HG03565 (cell line): ENCODE data around the gene DRAM2.
"Not testable (repeated sequence)": the region's sequence is repeated elsewhere in the genome, so short reads cannot be mapped to it uniquely, and the experiment has no call there.

ENCODE experiments used
- ATAC-seq: cut with Tn5 transposase; IDR thresholded peaks from one replicate; pipeline ENCODE4 v1.9.1; 2021; ENCODE audit warnings: mild to moderate bottlenecking, moderate library complexity; ENCODE audit not compliant: unreplicated experiment

The DRAM2 gene

DNA sequence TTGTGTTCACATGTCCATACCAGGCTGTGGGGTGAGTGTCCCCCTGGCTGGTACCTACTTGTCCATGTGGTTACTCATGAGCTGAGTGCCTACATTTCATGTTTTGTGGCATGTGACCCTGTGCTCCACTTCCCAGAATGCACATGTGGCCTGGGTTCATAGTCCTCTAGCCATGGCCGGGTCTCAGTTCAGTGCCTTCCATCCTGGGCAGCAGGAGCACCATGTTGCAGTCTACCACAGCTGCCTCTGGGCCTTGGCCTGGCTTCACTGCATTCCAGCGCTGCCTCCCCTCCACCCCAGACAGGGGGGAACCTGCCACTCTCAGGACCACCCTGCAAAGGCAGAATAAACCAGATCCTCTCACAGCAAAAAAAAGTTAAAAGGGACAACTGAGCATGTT lies 5.6 kb upstream of the DRAM2 start:
- ATAC-seq = no peak

DNA sequence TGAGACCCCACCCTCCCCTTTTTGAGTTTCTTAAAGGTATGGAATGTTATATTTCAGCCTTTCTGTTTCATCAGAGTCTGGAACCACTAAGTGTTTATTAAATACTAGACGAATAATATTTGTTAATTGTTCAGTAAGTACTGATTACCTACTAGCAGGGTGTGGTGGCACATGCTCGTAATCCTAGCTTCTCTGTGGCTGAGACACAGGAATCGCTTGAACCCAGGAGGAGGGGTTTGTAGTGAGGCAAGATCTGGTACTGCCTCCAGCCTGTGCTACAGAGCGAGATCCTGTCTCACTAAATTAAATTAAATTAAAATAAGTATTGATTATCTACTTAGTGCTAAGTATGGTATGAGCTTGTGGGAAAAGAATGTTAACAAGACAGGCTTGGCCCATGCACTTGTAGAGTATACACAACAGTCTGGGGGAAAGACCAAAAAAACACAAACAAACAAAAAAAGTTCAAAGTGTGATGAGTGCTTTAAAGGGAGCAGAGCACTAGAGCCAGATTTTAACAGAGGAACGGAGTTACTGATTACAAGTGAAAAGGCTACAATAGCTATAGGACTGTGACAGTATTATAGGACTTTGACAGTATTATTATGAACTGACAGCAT lies 2.6 kb upstream of the DRAM2 start:
- no peak for ATAC-seq

DNA sequence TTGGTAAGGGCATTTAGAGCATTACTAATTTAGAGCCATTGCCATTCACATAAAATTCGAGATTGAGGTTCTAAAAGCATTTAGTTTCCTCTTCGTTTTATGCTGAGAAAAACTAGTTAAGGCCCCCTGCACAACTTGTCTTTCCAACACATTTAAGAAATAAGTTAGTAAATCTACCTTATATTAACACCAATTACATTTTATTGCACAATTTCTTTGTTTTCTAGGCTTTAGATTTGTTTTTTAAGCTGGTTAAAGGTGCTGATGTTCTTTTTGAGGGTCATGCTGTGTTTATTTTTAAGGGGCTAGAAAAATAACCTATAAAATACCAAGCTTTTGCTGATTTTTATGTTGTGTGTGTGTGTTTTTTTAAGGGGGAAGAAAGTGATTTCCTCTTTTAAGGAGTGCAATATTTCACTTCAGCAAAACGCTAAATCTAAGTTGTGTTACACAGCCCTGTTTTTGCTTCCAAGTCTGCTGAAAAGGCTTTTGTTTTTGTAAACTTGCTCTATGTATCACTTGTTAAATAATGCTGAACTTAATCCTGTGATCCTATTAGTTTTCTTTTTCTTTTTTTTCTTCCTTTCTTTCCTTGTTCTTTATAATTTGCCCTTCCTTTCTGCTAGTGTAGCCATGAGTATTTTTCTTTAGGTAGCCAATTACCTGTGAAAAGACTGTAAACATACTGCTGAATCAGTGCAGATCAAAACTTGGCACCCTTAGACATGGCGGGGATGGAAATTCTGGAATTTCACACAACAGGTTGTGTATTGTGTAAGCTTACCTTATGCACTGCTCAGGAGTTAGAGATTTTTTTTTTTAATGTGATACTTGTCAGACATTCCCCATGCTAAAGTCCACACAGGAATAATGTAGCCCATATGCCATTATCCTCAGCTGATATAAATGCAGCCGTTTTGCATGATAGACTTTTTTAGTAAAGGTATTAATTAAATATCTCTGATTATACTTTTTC lies 1.6 kb upstream of the DRAM2 start:
- ATAC-seq = no peak

DNA sequence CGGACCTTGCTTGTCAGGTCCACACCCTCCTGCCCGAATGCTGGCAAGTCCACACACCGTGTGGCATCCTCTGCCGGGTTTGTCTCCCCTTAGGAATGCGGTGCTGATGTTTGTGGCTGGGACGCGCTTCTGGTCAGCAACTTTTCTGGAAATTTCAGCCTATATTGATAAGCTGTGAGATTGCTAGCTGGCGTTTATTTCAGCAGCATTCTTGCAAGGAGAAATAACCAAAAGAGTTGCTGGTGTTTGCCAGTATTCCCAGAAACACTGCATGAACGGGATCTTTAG lies 731 bp upstream of the DRAM2 start:
- ATAC-seq = no peak

DNA sequence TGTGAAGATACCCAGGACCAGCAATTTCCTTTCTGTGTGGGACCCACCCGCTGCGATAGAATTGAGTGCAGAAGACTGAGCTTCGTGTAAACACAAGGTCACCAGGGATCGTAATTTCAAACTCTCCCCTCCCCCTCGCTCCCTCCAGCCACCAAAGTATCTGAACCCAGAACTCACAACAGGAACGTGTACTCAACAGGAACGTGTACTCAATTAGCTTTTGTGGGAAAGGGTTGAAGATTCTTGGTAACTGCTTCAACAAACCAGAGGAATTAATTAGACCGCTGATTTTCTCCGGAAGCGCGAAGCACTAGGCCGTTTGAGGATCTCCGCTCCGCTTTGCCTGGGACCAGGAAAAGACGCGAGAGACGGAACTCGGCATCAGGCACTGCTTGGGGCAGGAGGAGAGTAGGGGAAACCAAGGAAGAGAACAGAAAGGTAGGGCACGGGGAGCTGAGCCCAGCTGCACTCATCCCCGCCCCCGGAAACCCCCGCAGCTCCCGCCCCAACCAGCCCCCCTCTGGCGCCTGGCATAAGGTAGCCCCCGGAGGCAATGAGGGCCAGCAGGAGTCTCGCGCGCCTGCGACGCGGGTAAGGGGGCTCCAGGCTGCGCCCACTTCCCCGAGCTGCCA lies 453 bp downstream of the DRAM2 start:
- ATAC-seq = no peak

DNA sequence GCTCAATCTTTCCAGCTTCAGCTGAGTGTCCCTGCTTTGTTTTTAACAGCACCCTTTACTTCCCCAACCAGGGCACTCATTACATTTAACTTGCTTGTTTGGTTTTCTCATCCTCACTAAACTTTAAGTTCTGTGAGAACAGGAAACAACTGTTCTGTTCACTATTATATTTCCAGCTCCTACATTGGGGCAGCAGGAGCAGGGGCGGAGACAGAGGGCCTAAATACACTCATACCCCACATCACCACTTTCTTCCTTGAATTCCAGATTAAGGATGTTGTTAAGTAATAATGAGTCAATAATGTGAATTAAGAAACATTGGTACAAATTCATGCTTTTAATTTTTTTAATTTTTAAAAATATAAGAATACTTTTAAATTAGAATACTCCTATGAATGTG lies 6.0 kb downstream of the DRAM2 start:
- no peak for ATAC-seq

DNA sequence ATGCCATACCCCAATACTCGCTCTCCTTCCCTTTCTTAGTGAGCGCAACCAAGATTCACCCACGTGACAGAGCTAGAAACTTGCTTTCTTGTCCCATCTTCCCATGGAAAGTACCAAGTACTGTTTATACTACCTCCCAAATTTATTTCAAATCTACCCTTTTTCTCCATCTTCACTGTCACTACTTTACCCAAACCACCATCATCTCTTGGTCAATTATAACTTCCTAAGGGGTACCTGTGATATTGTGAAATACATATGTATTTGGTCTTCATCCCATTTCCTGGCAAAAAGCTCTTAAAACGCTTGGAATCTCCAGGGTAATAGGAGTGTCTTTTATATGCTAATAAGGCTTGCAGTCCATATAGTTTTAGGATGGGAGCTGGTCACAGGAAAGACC lies 8.2 kb downstream of the DRAM2 start:
- ATAC-seq = no peak

DNA sequence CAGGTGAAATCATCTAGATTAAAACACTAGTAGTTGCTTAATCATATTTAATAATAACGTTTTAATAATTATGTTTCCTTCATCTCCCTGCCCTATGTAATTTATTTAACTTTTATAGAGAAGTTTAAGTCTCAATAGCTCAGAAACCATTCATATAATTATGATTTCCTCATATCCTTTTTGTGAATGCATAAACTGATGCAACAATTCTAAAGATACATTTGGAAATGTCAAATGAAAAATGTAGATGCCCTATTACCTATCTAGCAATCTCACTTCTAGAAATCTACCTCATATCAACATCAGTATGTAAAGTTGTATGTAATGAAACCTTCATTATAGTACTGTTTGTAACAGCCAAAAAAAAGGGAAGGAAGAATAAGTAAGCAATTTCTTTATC lies 10.5 kb downstream of the DRAM2 start:
- no peak for ATAC-seq

DNA sequence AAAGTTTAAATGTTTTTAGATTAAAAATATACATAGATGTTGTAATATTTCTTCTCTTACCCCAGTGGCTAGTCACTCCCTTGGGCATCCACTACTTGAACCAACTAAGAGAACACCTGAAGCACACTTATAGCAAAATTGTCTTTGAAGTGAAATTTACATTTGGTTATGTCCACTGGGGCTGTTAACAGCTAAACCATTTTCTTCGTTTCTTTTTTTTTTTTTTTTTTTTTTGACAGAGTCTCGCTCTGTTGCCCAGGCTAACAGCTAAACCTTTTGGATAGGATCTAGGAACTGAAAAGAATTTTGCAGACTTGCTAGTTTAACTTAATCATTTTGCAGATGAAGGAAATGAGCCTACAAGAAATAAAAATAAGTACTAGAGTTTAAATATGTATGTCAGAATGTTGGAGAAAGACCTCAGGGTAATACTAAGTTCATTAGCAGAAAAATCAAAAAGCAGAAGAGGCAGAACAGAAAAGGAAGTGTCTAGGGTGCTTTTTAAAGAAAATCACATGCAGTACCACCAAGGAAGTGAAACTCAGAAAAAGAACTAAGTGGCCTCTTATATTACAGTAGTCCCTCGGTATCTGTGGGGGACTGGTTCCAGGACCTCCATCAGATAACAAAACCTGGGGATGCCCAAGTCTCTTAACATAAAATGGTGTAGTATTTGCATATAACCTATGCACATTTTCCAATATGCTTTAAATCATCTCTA lies 11.8 kb downstream of the DRAM2 start:
- ATAC-seq = peak; percentile 80

DNA sequence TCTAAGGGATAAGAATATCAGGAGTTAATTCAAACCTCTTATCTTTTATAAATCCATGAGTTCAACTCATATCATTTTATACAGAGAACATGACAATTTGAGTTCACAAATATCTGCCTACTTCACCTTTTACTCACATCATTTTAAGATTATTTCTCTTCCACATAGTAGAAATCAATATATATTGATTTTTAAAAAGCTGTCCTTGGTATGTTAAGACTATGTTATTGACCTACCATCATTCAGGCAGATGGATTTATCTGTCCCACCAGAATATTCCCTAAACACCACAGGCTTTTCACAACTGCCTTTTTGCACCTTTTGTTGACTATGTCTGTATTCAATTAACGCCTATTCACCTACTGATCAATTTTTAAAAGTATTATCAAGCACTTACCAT lies 13.5 kb downstream of the DRAM2 start:
- no peak for ATAC-seq

DNA sequence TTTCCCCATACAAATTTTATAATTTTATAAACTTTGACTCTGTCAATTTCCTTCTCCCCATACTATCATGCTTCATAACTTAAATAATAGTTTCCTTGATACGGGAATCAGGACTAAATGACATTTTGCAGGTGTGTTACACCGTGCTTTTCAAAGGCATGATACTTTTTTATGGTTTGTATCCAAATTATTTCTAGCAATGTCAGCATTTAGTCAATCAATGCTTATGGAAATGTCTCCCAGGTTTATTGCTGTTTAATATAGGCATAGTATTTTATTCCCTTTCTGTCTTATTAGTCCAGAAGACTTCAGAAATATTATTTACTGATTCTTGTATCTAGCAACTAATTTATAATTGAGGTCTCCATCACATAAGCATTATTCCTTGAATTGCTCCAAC lies 23.4 kb downstream of the DRAM2 start:
- no peak for ATAC-seq

DNA sequence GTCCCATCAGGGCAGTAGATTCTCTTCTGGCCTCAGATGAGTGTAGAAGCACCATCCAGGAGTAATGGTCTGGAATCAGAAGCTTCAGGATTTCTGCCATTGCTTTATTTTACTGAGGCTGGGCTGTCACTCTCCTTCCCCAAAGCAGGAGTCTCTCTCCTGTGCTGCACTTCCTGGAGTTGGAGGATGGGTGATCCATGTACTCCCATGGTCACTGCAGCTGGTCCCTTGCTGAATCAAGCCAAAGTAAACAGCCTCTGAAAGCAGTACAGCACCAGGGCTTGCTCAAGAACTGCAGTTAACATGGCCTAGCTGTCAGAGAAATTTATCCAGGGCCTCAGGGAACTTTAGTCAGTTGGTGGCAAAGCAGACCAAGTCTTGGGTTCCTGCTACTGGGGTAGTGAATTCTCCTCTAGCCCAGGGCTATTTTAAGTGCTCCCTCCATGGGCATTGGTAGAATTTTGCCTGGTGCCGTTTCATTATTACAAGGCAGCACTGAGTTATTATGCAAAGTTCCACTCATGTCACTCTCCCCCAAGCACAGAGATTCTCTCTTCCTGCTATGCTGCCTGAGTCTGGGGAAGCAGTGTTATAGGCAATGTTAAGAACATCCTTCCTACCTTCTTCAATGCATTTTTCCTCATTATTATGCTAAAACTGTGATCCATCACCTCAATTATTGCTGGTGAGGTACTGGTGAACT lies 29.5 kb downstream of the DRAM2 start:
- ATAC-seq = no peak

DNA sequence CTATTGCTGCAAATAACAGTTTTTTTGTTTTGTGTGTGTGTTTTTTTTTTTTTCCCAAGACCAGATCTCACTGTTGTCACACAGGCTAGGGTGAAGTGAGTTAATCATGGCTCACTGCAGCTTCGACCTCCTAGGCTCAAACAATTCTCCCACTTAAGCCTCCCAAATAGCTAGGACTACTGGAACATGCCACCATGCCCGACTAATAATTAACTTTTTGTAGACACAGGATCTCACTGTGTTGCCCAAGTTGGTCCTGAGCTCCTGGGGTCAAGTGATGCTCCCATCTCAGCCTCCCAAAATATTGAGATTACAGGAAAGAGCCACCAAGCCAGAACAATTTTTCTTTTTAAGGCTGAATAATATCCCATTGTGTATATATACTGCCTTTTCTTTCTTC lies 34.9 kb downstream of the DRAM2 start:
- no peak for ATAC-seq

DNA sequence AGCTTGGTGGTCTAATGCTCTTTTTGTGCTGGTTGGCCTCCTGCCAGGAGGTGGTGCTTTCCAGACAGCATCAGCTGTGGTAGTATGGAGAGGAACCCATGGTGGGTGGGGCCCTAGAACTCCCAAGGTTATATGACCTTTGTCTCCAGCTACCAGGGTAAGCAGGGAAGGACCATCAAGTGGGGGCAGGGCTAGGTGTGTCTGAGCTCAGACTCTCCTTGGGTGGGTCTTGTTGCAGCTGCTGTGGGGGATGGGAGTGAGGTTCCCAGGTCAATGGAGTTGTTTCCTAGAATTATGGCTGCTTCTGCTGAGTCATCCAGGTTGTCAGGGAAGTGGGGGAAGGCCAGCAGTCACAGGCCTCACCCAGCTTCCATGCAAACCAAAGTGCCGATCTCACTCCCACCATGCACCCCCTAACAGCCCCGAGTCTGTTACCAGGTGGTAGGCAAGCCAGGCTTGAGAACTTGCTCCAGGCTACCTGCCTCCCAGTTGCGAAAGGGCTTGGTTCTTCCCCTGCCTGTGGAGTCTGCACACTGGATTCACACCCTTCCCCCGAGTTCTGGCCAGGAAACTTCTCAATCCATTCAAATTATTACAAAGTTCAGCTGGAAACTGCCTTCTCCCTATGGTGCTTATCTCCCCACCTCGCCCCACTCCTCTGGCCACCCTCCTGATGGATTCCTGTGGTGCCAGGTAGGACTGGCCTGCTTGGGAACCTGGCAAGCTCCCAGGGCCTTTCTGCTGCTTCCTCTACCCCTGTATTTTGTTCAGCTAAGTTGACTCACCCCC lies 37.8 kb downstream of the DRAM2 start:
- no peak for ATAC-seq

DNA sequence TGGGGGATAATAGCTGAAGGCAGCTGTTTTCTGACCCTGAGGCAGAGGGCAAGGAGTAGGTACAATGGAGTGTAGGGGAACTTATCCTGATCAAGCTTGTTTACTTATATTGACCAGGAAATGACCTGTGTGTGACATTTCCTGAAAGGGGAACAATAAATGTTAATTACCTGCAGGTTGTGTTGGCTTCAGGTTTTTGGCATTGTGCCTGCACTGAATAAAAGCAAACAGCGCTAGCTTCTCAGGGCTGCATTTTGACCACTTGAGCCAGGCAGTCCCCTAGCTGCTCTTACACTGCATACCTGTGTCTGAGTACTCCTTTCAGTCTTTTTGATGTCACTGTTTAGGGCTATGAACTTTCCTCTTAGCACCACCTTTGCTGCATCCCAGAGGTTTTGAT lies 40.6 kb downstream of the DRAM2 start:
- ATAC-seq = no peak

DNA sequence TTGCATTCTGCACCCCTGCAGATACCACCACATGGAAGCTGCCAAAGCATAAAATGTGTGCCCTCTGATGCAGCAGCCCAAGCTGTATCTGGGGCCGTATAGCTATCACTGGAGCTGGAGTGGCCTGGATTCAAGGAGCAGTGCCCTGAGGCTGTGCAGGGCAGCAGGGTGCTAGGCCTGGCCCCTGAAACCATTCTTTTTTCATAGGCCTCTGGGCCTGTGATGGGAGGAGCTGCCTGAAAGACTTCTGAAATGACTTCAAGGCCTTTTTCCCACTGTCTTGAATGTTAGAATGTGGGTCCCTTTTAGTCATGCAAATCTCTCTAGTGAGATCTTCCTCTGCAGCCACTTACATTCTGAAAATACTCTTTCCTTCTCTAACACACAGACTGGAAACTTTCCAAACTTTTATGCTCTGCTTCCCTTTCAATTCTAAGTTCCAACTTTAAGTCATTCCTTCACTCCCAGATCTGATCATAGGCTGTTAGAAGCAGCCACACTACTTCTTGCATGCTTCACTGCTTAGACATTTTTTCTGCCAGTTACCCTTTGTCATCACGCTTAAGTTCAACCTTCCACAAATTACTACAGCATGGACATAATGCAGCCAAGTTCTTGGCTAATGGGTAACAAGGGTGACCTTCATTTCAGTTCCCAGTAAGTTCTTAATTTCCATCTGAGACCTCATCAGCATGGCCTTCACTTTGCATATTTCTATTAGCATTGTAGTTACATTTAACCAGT lies 42.4 kb downstream of the DRAM2 start:
- ATAC-seq = no peak

DNA sequence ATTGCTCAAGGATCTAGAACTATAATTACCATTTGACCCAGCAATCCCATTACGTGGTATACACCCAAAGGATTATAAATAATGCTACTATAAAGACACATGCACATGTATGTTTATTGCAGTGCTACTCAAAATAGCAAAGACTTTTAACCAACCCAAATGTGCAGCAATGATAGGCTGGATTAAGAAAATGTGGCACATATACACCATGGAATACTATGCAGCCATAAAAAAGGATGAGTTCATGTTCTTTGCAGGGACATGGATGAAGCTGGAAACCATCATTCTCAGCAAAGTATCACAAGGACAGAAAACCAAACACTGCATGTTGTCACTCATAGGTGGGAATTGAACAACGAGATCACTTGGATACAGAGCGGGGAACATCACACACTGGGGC lies 44.5 kb downstream of the DRAM2 start:
- ATAC-seq = not testable (repeated sequence)

DNA sequence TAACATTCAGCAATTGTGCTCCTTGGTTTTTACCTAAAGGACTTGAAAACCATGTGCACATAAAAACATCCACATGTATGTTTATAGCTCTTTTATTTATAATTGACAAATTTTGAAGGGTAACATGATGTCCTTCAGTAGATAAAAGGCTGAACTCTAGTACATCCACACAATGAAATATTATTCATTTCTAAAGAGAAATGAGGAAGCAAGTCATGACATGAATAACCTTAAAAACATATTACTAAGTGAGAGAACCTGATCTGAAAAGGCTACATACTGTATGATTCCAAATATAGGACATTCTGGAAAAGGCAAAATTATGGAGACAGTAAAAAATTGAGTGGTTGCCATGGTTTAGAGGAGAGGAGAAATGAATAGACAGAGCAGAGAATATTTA lies 50.3 kb downstream of the DRAM2 start:
- no peak for ATAC-seq

DNA sequence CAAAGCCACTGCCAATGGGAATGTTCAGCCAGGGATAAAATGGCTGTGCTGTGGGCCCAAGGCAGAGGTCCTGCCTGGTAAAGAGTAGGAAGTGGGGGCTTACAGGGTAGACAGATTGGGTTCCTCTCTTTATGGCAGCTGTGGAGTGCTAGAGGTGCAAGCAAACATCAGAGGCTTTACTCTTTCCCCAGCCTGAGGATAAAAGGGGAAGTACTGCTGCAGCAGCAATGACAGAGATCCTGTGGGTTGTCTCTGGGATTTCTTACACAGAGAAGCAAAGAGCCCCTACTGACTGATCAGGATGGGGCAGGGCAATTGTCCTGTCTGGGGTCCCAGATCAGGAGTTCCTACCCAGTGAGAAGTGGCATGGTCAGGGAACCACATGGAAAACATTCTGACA lies 54.2 kb downstream of the DRAM2 start:
- no peak for ATAC-seq
